Gastrocnemius medialis (tissue), 4 donors: ENCODE measurements around the gene NDUFAF2.

Experiments
- CTCF ChIP-seq, 5 experiments: fragments of 450-650 bp in 3 of 5; fragments of 200-600 bp in 2 of 5; sonication (generic) in 2 of 5; IDR thresholded peaks in 4 of 5; conservative IDR thresholded peaks in 1 of 5; 1 replicate in 4 of 5; 2 replicates in 1 of 5; pipeline ENCODE4 v1.5.1; 2016 to 2019; ENCODE audit warnings: antibody characterized with exemption in 5 of 5, mild to moderate bottlenecking in 3 of 5, moderate library complexity in 3 of 5
- POLR2A ChIP-seq, 2 donors: fragments of 450-650 bp; IDR thresholded peaks; one replicate each; pipeline ENCODE4 v1.6.1; 2017; ENCODE audit warnings: antibody characterized with exemption in 2 of 2, mild to moderate bottlenecking in 2 of 2, moderate library complexity in 2 of 2

- TF ChIP-seq CTCF (IDR thresholded peaks at IDR 0.05 in 4 of 5, conservative IDR thresholded peaks at IDR 0.05 in 1 of 5) (no peak), POLR2A (IDR thresholded peaks at IDR 0.05) (no peak)
Measured at GRCh38 chr5:61183538-61183937, 238.5 kb downstream of the NDUFAF2 start.
